HG03139 (cell line): ENCODE measurements around the gene EXOC6B.
"Not testable (repeated sequence)": the region's sequence is repeated elsewhere in the genome, so short reads cannot be mapped to it uniquely, and the experiment has no call there.

ENCODE experiments used
- ATAC-seq: cut with Tn5 transposase; IDR thresholded peaks from one replicate; pipeline ENCODE4 v1.9.1; 2021; ENCODE audit not compliant: unreplicated experiment

The EXOC6B gene

GRCh38 chr2:72555363-72555762 lies 270.5 kb downstream of the EXOC6B start:
- ATAC-seq: not testable (repeated sequence)

GRCh38 chr2:72554910-72555309 lies 270.9 kb downstream of the EXOC6B start:
- not testable (repeated sequence) for ATAC-seq

DNA sequence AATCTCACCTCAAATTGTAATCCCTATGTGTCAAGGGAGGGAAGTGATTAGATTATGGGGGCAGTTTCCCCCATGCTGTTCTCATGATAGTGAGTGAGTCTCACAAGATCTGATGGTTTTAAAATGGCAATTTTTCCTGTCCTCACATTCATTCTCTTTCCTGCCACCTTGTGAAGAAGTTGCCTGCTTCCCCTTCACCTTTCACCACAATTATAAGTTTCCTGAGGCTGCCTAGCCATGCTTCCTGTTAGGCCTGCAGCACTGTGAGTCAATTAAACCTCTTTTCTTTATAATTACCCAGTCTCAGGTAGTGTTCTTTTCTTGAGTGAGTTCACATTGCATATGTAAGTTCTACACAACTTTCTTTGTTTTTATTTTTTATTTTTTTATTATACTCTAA lies 271.5 kb downstream of the EXOC6B start:
- no peak for ATAC-seq

- no peak for ATAC-seq
These were observed 277.6 kb downstream of the EXOC6B start for GRCh38 chr2:72548081-72548764.

GRCh38 chr2:72545790-72546189 lies 280.0 kb downstream of the EXOC6B start:
- no peak for ATAC-seq

GRCh38 chr2:72544554-72544953 lies 281.3 kb downstream of the EXOC6B start:
- ATAC-seq: no peak

DNA sequence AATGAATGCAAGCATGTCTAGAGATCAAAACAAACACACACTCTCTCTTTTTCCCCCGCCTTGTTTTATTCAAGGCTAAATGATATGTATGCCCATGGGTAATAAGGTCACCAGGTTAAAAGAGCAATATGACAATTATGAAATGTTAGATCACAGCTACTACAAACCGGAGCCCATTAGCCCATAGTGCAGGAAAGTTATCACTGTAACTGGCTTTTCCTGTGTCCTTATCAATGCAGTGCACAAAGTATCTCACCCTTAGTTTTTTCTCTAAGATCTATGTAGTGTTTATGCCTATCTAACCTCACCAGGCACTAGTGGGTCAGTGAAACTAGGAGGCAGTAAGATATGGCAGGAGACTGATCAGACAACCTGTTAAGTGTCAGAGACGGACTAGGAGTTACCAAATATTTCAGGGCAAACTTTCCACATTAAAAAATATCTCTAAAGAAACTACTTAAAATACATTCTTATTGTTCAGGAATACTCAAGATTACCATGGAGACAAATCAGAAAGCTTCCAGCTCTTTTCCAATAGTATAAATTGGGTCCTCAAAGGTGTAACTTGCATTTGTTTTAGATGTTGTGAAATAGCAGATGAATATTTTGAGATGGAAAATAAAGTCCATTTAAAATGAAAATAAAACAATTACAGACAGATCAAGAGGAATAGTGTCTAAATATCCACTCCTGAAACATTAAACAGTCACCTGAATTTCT lies 282.2 kb downstream of the EXOC6B start:
- no peak for ATAC-seq

GRCh38 chr2:72539071-72539552 lies 286.7 kb downstream of the EXOC6B start:
- ATAC-seq: no peak

DNA sequence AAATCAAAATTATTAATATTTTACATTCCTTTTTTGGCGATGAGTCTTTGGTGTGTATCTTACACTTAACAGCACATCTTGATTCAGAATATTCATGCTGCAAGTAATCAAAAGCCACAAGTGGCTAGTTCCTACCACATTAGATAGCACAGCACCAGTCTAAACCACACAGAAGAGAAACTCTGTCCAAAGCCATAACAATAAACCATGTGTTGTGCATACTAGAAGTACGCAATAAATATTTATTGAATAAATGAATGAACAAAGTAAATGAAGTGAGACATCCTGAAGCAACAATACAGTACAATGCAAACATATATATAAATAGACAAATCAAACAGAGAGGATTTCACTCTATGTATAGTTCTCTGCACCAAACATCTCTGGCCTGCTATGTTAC lies 287.3 kb downstream of the EXOC6B start:
- no peak for ATAC-seq

DNA sequence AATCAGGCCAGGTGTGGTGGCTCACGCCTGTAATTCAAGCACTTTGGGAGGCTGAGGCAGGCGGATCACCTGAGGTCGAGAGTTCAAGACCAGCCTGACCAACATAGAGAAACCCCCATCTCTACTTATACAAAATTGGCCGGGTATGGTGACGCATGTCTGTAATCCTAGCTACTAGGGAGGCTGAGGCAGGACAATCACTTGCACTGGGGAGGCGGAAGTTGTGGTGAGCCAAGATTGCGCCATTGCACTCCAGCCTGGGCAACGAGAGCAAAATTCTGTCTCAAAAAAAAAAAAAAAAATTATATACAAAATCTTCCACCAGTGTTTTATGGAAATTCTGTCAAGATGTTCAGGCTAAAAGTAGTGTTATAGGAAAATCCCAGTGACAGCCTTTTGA lies 290.2 kb downstream of the EXOC6B start:
- ATAC-seq: not testable (repeated sequence)

DNA sequence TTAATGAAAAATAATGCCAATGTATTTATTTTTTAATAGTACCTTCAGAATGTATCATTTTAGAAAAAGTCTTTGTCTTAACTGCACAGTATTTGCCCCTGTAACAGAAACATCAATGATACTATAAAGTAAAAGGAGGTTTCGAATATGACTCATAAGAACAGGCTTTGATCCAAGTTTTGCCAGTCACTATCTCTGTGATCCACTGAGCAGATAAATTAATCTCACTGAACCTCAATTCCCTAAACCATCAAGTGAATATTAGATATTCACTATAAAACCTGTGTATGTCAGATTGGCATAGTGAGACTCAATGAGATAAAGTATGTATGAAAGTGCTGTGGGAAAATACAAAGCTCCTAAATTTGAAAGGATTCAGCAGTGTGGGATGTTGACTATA lies 292.1 kb downstream of the EXOC6B start:
- ATAC-seq: no peak

DNA sequence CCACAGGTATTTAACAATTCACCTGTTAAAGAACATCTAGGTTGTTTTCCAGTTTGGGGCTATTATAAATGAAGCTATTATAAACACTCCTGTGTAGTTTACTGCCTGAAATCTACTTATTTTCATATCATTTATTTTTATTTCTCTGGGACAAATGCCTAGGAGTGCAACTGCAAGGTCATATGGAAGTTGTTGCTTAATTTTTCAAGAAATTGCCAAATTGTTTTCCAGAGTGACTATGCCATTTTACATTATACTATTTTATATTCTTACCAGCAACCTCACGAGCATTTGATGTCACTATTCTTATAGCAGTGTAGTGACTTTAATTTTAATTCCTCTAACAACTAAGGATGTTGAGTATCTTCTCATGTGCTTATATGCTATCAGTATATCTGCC lies 298.4 kb downstream of the EXOC6B start:
- no peak for ATAC-seq

DNA sequence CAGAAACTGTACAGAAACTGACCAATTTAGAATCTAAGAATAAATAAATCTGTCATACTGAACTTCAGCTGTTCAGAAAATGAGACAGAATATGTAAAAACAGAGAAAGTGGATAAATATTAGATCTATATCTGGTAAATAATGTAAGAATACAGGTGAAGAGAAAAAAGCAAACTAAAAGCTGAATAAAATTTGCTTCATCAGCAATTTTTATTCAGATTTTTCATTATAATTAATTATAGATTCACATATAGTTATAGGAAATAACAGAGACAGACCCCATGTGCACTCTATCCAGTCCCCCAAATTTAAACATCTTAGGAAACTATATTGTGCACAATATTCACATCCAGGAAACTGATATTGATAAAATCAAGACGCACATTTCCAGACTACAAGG lies 299.2 kb downstream of the EXOC6B start:
- ATAC-seq: no peak

DNA sequence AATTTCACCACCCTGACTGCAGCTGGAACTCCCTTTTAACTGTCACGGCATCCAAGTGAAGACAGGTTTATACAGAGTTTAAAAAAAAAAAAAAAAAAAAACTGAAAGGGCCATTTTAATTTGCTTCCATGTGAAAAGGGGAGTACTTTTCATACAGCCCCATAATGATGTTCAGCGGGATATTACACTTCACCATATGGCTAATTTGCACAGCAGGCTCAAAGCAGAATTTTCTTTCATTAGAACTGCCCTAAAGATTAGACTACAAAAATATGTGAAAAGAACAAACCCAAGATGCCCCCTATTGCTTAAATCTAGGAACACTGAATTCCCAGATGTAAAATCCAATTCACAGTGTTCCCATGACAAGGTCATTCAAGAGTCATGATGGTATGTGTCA lies 301.8 kb downstream of the EXOC6B start:
- no peak for ATAC-seq

DNA sequence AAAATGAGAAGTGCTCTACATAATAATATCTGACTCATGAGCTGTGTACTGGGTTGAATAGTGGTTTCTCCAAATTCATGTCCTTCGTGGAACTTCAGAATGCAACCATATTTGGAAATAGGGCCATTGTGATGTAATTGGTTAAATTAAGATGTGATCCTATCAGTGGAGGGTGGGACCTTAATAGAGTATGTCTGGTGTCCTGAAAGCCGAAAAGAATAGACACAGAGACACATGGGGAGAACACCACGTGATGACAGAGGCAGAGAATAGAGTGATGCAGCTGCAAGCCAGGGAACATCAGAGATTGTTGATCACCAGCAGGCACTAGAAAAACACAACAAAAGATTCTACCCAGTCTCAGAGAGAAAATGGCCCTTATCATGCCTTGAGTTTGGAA lies 310.1 kb downstream of the EXOC6B start:
- no peak for ATAC-seq

- ATAC-seq: no peak
These were observed 312.8 kb downstream of the EXOC6B start for GRCh38 chr2:72513011-72513410.

DNA sequence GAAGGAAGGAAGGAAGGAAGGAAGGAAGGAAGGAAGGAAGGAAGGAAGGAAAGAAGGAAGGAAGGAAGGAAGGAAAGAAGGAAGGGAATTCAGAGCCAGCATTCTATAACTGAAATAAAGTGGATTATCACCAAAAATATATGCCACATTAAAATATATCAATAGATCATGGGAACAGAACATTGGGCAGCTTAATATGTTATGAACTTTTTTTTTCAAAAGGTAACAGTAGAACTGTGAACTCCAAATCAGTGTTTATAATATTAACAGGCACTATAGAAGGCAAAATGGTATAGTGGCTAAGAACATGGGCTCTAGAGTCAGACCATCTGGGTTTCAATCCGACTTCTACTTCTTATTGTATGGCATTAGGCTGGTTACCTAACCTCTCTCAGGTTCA lies 313.5 kb downstream of the EXOC6B start:
- no peak for ATAC-seq

- ATAC-seq: no peak
These were observed 313.9 kb downstream of the EXOC6B start for GRCh38 chr2:72511906-72512305.

DNA sequence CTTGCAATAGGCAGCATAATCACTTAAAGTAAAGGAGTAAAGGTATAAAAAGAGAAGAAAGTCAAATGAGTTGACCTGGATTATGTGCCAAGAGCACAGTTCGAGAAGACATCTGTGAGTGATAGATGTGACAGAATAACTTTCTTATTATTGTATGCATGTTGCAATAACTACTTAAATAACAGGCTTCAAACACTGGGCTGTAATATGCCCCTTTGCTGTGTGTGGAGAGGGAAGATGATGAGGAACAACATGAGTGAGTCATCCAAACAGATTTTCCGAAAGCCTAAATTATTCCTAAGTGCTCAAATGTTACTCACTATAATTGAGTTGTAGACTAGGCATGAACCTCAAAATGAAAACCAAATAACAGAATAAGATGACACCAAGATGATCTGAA lies 328.1 kb downstream of the EXOC6B start:
- ATAC-seq: no peak

DNA sequence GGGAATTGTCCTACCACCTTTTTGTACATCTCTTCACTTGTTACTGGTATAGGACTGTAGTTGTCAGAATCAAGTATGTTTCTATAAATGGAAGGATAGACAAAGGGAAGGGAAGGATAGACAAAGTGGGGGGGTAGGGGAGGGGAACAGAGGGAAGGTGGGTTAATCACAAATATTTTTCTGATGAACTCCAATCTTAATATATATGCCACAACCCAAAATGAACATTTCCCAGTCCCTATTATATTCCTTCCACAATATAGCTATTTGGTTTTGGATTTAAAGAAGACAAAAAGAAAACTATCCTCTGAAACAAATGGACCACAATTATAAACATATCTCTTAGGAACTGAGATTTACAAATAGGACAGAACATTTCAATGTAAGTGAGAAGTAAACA lies 329.4 kb downstream of the EXOC6B start:
- no peak for ATAC-seq

DNA sequence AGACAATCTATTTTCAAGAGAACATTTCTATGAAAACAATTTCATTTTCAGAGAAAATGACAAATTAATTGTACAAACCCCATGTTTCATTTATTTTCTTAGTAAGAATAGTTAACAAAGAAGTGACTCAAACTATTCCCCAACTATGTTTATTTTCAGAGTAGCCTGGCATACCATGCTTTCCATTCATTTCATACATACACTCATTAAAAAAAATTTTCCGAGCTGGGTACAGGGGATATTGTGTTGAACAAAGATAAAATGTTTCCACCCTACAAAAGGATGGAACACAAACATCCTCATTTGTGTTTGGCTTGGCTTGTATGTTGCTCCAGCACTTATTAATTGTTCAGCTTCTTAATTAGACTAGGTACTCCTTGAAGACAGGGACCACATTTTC lies 331.4 kb downstream of the EXOC6B start:
- ATAC-seq: no peak

- not testable (repeated sequence) for ATAC-seq
These were observed 341.2 kb downstream of the EXOC6B start for GRCh38 chr2:72484622-72485021.

GRCh38 chr2:72483346-72483745 lies 342.5 kb downstream of the EXOC6B start:
- no peak for ATAC-seq
